GM12892 (cell line): Measurements from ENCODE around the gene PPFIA1.

ENCODE experiments used
- POLR2A ChIP-seq: IDR thresholded peaks from 2 replicates; pipeline ENCODE4 v1.6.1; 2011; ENCODE audit warnings: low read depth, low read length, control low read depth
- POLR2AphosphoS5 ChIP-seq: IDR thresholded peaks from 2 replicates; pipeline ENCODE4 v1.6.1; 2011; ENCODE audit warnings: low read depth, low read length, control low read depth

DNA sequence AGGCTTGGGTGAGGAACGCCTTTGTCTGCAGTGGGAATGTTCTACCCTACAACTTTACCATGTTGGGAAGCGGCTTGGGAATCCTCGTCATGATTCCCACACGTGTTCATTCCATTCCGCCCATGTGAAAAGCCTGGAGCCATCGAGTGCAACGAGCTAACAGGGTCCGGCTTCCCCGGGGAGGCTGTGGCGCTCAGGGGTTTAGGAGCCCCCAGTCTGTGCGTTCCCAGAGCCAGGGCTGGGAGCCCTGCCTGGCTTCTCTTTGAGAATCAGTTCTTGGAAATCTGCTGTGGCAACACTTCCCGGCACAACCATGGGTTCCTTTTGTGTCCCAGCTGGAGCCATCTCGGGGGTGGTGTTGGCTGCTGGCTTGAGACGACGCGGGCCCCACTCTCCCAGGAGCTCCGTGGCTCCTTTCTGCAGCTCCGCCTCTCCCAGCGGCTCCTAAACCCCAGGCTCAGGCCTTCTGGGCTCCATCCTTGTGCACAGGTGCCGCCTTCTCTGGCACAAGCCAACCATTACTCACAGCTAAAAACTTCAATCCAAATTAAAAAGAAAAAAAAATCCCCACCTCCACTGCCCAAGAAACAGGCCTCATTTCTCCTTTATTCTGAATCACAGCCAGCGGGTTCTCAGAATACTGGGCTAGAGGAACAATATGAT is 18.7 kb upstream of the PPFIA1 start:
- TF ChIP-seq POLR2AphosphoS5 = no peak
- no peak for TF ChIP-seq POLR2A
